ENCODE measurements around the gene CSNK2A2. TPM values are rescaled to one million over a fixed set of nuclear protein-coding genes. Genes with fewer than 3 reads are reported as not detected.

CSNK2A2 gene
- total and polyA plus RNA-seq, 10 of the 15 experiments (the other 5 are each of a cell fraction or from before 2014, with no cell fraction given) = 17.4 to 79.1 (median 29.4) TPM

GRCh38 chr16:58234831-58235595 lies 37.1 kb upstream of the CSNK2A2 start:
- Histone ChIP-seq H3K9ac (ENCODE audit: control insufficient read depth, insufficient read depth, low read length) (no peak overlapping the region), H3K4me2 (ENCODE audit: control insufficient read depth, insufficient read depth) (no peak overlapping the region), H3K27ac (ENCODE audit: control insufficient read depth, insufficient read depth) (no peak overlapping the region), H3K9me3 (replicated peaks; ENCODE audit: control insufficient read depth, insufficient read depth, low read length) (no peaks in the 10 kb centered on the region), H3K4me1 (ENCODE audit: control insufficient read depth, insufficient read depth, low read length) (peaks cover 6% of the 10 kb centered on the region), H3K27me3 (replicated peaks in 1 of 2; ENCODE audit: control insufficient read depth in 2 of 2, insufficient read depth in 2 of 2, low read length in 1 of 2) (no peaks in the 10 kb centered on the region), H2AFZ (ENCODE audit: control insufficient read depth, low read depth, low read length) (no peak overlapping the region), H4K20me1 (ENCODE audit: control insufficient read depth, insufficient read depth) (no peaks in the 10 kb centered on the region), H3K4me3 (no peak overlapping the region), H3K36me3 (ENCODE audit: control insufficient read depth in 2 of 2, insufficient read depth in 2 of 2, low read length in 1 of 2) (no peaks in the 10 kb centered on the region), H3K79me2 (ENCODE audit: control insufficient read depth, insufficient read depth, low read length) (no peaks in the 10 kb centered on the region)
- DNase-seq (ENCODE audit: low read depth, low spot score) (no peak), ATAC-seq (no peak), FAIRE-seq (no peak)
- in situ Hi-C loops (cut with MboI) = no loop called here
- 47% methylated on average over 10 of the region's 10 CpGs for WGBS (ENCODE audit: insufficient coverage, insufficient replicate concordance, low lambda C conversion rate, missing lambda C conversion rate)
- TF ChIP-seq RBBP5 (conservative IDR thresholded peaks at IDR 0.05) (no peak), SIX5 (IDR thresholded peaks at IDR 0.05; ENCODE audit: low read depth, low read length, severe bottlenecking) (no peak), PAX5 (IDR thresholded peaks at IDR 0.05; ENCODE audit: borderline replicate concordance, low read depth, low read length) (no peak), MTA2 (IDR thresholded peaks at IDR 0.05; ENCODE audit: low read depth) (no peak), TCF12 (IDR thresholded peaks at IDR 0.05; ENCODE audit: low read depth, low read length) (no peak), NFYA (IDR thresholded peaks at IDR 0.05; ENCODE audit: borderline replicate concordance, low read depth, low read length) (no peak)
- intact Hi-C loops (cut with micrococcal nuclease; ENCODE audit: unreplicated experiment) = no loop called here
- no TSS peak for BruUV-seq (replicated peaks)
- ChIA-PET SMC1A (ENCODE audit: uncharacterized antibody, unreplicated experiment) (interaction anchor here (0.9 to 3.2 kb wide), 5 partner anchors 9 to 253 kb away, joined by 3 to 21 read pairs (median 4); no protein-coding TSS in a partner anchor), POLR2A (interaction anchor here (0.9 to 1.4 kb wide), 2 partner anchors 8 to 42 kb away, joined by 3 to 4 read pairs; no protein-coding TSS in a partner anchor), RAD21 (ENCODE audit: unreplicated experiment) (interaction anchor here (0.7 kb wide), 1 partner anchor 8 kb away, joined by 3 read pairs; no protein-coding TSS in a partner anchor), CTCF (interaction anchor here (0.8 kb wide), 1 partner anchor 8 kb away, joined by 4 read pairs; no protein-coding TSS in a partner anchor)

GRCh38 chr16:58230259-58230658 lies 32.4 kb upstream of the CSNK2A2 start:
- ChIA-PET SMC1A (ENCODE audit: uncharacterized antibody, unreplicated experiment) (interaction anchor here (1.2 kb wide), 1 partner anchor 14 kb away, joined by 3 read pairs; no protein-coding TSS in a partner anchor), CTCF (interaction anchor here (1.8 kb wide), 1 partner anchor 11 kb away, joined by 5 read pairs; no protein-coding TSS in a partner anchor), POLR2A (interaction anchor here (0.6 kb wide), 1 partner anchor 12 kb away, joined by 4 read pairs; no protein-coding TSS in a partner anchor), RAD21 (ENCODE audit: unreplicated experiment) (no interaction called here)
- no TSS peak for BruUV-seq (replicated peaks)
- no peak overlapping the region for H3K4me2 ChIP-seq (ENCODE audit: control insufficient read depth, insufficient read depth)
- no peaks in the 10 kb centered on the region for H3K27me3 ChIP-seq (replicated peaks in 1 of 2; ENCODE audit: control insufficient read depth in 2 of 2, insufficient read depth in 2 of 2, low read length in 1 of 2)
- H3K79me2 ChIP-seq (ENCODE audit: control insufficient read depth, insufficient read depth, low read length) = no peaks in the 10 kb centered on the region
- intact Hi-C loops (cut with micrococcal nuclease; ENCODE audit: unreplicated experiment) (no loop called here), in situ Hi-C loops (cut with MboI) (no loop called here)
- H3K9me3 ChIP-seq (replicated peaks; ENCODE audit: control insufficient read depth, insufficient read depth, low read length) = no peaks in the 10 kb centered on the region
- DNase-seq (ENCODE audit: low read depth, low spot score) (no peak), FAIRE-seq (no peak), ATAC-seq (no peak)
- no peaks in the 10 kb centered on the region for H3K36me3 ChIP-seq (ENCODE audit: control insufficient read depth in 2 of 2, insufficient read depth in 2 of 2, low read length in 1 of 2)
- no peak overlapping the region for H2AFZ ChIP-seq (ENCODE audit: control insufficient read depth, low read depth, low read length)
- no peak overlapping the region for H3K9ac ChIP-seq (ENCODE audit: control insufficient read depth, insufficient read depth, low read length)
- H3K27ac ChIP-seq (ENCODE audit: control insufficient read depth, insufficient read depth) = no peak overlapping the region
- H3K4me1 ChIP-seq (ENCODE audit: control insufficient read depth, insufficient read depth, low read length) = no peaks in the 10 kb centered on the region
- 48% methylated on average over 4 of the region's 8 CpGs for WGBS (ENCODE audit: insufficient coverage, insufficient replicate concordance, low lambda C conversion rate, missing lambda C conversion rate)
- H3K4me3 ChIP-seq = no peak overlapping the region
- no peaks in the 10 kb centered on the region for H4K20me1 ChIP-seq (ENCODE audit: control insufficient read depth, insufficient read depth)
- no peak for TF ChIP-seq ZNF207 (IDR thresholded peaks at IDR 0.05; ENCODE audit: borderline replicate concordance)
- TF ChIP-seq ZBTB11 (CRISPR knock-in tag; IDR thresholded peaks at IDR 0.05) = no peak
- TF ChIP-seq CHD1 (IDR thresholded peaks at IDR 0.05; ENCODE audit: low read depth, low read length) = no peak
- TF ChIP-seq MEF2B (IDR thresholded peaks at IDR 0.05; ENCODE audit: partially characterized antibody, poor library complexity, severe bottlenecking) = no peak
- TF ChIP-seq SP1 (IDR thresholded peaks at IDR 0.05; ENCODE audit: low read depth, low read length) = no peak
- no peak for TF ChIP-seq MTA3 (IDR thresholded peaks at IDR 0.05; ENCODE audit: borderline replicate concordance, low read length)
- no peak for TF ChIP-seq YY1 (IDR thresholded peaks at IDR 0.05; ENCODE audit: low read depth, low read length)
- TF ChIP-seq GABPA (IDR thresholded peaks at IDR 0.05; ENCODE audit: low read depth) = no peak

Measured in GM12878 (cell line).